ENCODE measurements around the gene NEDD4L.

Gene NEDD4L

DNA sequence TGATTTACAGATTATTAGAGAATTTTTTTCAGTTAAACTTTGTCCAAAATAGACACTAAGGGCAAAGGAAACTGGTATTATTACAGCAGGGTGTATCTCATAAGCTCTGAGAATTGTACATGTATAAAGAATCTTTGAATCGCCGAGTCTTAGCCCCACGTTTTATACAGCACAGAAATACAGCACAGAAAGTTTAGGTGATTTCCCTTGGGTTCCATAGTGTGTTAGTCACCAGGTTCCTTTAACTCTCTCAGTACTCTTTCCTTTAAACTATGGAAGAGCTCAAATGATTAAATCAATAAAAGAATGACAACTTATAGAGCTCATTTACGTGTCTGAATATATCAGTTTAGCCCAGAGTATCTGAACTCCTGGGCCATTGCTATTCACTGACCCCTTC, 256.8 kb downstream of the NEDD4L start:
- Histone ChIP-seq H3K9ac (ENCODE audit: insufficient read length, low read depth) (no peak overlapping the region), H3K4me1 (ENCODE audit: insufficient read depth, insufficient read length) (no peaks in the 10 kb centered on the region), H3K36me3 (ENCODE audit: insufficient read depth, insufficient read length, low read length) (no peaks in the 10 kb centered on the region), H3K4me3 (ENCODE audit: insufficient read length, low read depth) (no peak overlapping the region), H3K27me3 (ENCODE audit: insufficient read depth, insufficient read length) (no peaks in the 10 kb centered on the region), H3K9me3 (ENCODE audit: insufficient read depth, low read length) (peaks cover 10% of the 10 kb centered on the region)
- no peak for DNase-seq (ENCODE audit: low read depth, low spot score)
- no peak for TF ChIP-seq SUZ12 (IDR thresholded peaks at IDR 0.05; ENCODE audit: extremely low read depth, insufficient read depth, insufficient read length)
- TF ChIP-seq ZNF274 (IDR thresholded peaks at IDR 0.05; ENCODE audit: low read depth, low read length) = no peak
- no peak for TF ChIP-seq YY1 (IDR thresholded peaks at IDR 0.05; ENCODE audit: insufficient read depth, insufficient read length)

DNA sequence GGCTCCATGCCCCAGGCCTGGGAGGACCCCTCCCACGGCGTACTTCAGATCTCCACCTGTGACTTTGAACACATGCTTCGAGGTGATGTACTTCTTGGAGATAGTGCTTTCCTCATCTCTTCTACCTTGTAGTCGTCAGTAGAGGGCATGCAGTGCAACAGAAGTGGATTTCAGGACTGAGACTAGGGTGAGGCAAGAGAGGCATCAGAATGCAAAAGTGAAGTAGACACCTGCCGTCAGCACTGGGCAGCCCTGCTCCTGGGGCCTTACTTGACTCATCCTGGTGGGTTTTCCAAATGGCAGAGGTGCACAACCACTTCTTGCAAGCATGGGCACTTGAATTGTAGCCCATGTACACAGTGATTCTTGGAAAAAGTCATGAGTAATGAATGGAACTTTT, 258.8 kb downstream of the NEDD4L start:
- Histone ChIP-seq H3K4me1 (ENCODE audit: insufficient read depth, insufficient read length) (no peaks in the 10 kb centered on the region), H3K4me3 (ENCODE audit: insufficient read length, low read depth) (no peak overlapping the region), H3K36me3 (ENCODE audit: insufficient read depth, insufficient read length, low read length) (no peaks in the 10 kb centered on the region), H3K27me3 (ENCODE audit: insufficient read depth, insufficient read length) (no peaks in the 10 kb centered on the region), H3K9ac (ENCODE audit: insufficient read length, low read depth) (no peak overlapping the region), H3K9me3 (ENCODE audit: insufficient read depth, low read length) (peaks cover 15% of the 10 kb centered on the region)
- no peak for DNase-seq (ENCODE audit: low read depth, low spot score)
- TF ChIP-seq SUZ12 (IDR thresholded peaks at IDR 0.05; ENCODE audit: extremely low read depth, insufficient read depth, insufficient read length) = no peak
- no peak for TF ChIP-seq YY1 (IDR thresholded peaks at IDR 0.05; ENCODE audit: insufficient read depth, insufficient read length)
- TF ChIP-seq ZNF274 (IDR thresholded peaks at IDR 0.05; ENCODE audit: low read depth, low read length) = no peak

DNA sequence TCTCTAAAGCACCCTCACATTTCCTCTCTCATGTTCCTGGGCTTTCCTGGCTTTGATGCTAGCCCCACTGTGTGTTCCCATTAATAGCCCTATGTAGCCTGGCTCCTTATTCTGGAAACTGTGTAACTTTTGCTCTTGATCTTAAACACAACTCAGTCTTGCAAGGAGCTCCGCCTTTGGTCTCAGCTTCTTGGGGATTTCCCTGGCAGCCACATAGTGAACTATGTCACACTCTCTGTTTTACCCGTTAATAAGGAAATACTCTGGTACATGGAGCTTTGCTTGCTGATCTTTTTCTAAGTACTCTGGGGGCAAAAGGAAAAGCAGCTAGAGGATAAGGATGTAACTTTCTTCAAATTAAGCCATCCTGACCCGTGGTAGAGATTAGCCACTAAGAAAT, 259.3 kb downstream of the NEDD4L start:
- H3K27me3 ChIP-seq (ENCODE audit: insufficient read depth, insufficient read length) = no peaks in the 10 kb centered on the region

DNA sequence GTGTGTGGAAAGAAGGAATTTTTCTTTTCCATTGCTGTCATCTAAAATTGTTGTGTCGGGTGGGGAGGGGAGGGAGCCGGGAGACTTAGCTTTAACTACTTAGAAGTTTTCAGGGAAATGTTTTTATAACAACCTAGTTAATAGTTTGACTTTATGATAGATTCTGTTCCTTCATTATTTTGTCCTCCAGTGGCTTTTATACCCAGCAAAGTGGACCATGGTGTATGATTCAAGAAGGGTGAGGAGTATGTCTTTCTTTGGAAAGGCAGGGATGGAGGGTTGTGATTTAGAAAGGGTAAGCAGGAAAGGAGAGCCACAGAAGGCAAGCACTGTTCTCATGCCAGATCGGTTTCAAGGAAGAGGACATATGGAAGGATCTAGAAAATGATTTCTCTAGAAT, 261.8 kb downstream of the NEDD4L start:
- Histone ChIP-seq H3K4me1 (ENCODE audit: insufficient read depth, insufficient read length) (peaks cover 4% of the 10 kb centered on the region), H3K9me3 (ENCODE audit: insufficient read depth, low read length) (peaks cover 15% of the 10 kb centered on the region), H3K36me3 (ENCODE audit: insufficient read depth, insufficient read length, low read length) (no peaks in the 10 kb centered on the region)

More for the DNA sequence above, 259.3 kb downstream of the NEDD4L start:
- H3K9ac ChIP-seq (ENCODE audit: insufficient read length, low read depth) = no peak overlapping the region
- H3K36me3 ChIP-seq (ENCODE audit: insufficient read depth, insufficient read length, low read length) = no peaks in the 10 kb centered on the region
- no peak for DNase-seq (ENCODE audit: low read depth, low spot score)
- H3K4me1 ChIP-seq (ENCODE audit: insufficient read depth, insufficient read length) = no peaks in the 10 kb centered on the region
- H3K9me3 ChIP-seq (ENCODE audit: insufficient read depth, low read length) = peaks cover 15% of the 10 kb centered on the region
- H3K4me3 ChIP-seq (ENCODE audit: insufficient read length, low read depth) = no peak overlapping the region
- TF ChIP-seq SUZ12 (IDR thresholded peaks at IDR 0.05; ENCODE audit: extremely low read depth, insufficient read depth, insufficient read length) = no peak
- no peak for TF ChIP-seq ZNF274 (IDR thresholded peaks at IDR 0.05; ENCODE audit: low read depth, low read length)
- TF ChIP-seq YY1 (IDR thresholded peaks at IDR 0.05; ENCODE audit: insufficient read depth, insufficient read length) = no peak

DNA sequence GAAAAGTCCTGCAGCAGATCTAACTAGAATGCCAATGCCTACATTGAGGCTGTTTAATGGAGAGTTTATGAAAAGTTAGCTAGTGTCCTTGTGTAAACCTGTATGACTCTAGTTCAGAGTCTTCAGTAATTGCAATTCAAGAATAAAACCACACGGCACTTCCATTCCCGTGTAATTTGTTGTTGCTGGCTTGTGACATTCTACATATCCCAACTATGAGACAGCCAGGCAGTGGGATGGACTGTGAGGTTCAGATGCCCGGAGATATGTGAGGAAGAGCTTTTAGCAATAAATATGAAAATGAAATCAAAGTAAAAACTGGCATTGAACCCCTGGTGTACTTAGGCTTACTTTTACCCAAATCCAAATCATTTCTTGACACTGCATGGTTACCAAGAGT, 263.4 kb downstream of the NEDD4L start:
- peaks cover 4% of the 10 kb centered on the region for H3K4me1 ChIP-seq (ENCODE audit: insufficient read depth, insufficient read length)
- no peak overlapping the region for H3K9ac ChIP-seq (ENCODE audit: insufficient read length, low read depth)
- no peak for DNase-seq (ENCODE audit: low read depth, low spot score)
- no peak overlapping the region for H3K4me3 ChIP-seq (ENCODE audit: insufficient read length, low read depth)
- H3K27me3 ChIP-seq (ENCODE audit: insufficient read depth, insufficient read length) = no peaks in the 10 kb centered on the region
- H3K36me3 ChIP-seq (ENCODE audit: insufficient read depth, insufficient read length, low read length) = no peaks in the 10 kb centered on the region
- no peak for TF ChIP-seq ZNF274 (IDR thresholded peaks at IDR 0.05; ENCODE audit: low read depth, low read length)
- no peak for TF ChIP-seq YY1 (IDR thresholded peaks at IDR 0.05; ENCODE audit: insufficient read depth, insufficient read length)
- no peak for TF ChIP-seq SUZ12 (IDR thresholded peaks at IDR 0.05; ENCODE audit: extremely low read depth, insufficient read depth, insufficient read length)
- peaks cover 15% of the 10 kb centered on the region for H3K9me3 ChIP-seq (ENCODE audit: insufficient read depth, low read length)

More for the DNA sequence above, 261.8 kb downstream of the NEDD4L start:
- Histone ChIP-seq H3K9ac (ENCODE audit: insufficient read length, low read depth) (no peak overlapping the region), H3K4me3 (ENCODE audit: insufficient read length, low read depth) (no peak overlapping the region), H3K27me3 (ENCODE audit: insufficient read depth, insufficient read length) (no peaks in the 10 kb centered on the region)
- DNase-seq (ENCODE audit: low read depth, low spot score) = no peak
- TF ChIP-seq SUZ12 (IDR thresholded peaks at IDR 0.05; ENCODE audit: extremely low read depth, insufficient read depth, insufficient read length) (no peak), ZNF274 (IDR thresholded peaks at IDR 0.05; ENCODE audit: low read depth, low read length) (no peak), YY1 (IDR thresholded peaks at IDR 0.05; ENCODE audit: insufficient read depth, insufficient read length) (no peak)

DNA sequence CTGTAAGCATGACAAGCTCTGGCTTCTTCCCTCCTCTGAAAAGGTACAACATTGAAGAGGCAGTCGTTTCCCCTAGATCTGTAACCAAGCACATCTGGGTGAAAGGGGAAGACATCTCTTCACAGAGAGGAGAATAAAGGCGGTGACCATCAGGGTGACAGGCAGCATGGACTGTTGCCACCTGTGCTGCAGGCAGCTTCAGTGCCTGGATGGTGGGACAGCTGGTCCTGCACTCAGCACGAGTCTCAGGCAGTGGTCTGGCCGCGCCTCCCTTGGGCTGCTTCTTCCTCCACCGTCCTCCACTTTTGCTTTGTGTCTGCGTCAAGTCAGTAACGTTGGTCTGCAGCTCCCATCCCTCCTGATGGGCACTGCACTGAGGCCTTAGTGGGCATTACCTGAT, 264.4 kb downstream of the NEDD4L start:
- Histone ChIP-seq H3K27me3 (ENCODE audit: insufficient read depth, insufficient read length) (no peaks in the 10 kb centered on the region), H3K4me3 (ENCODE audit: insufficient read length, low read depth) (no peak overlapping the region), H3K4me1 (ENCODE audit: insufficient read depth, insufficient read length) (peaks cover 4% of the 10 kb centered on the region), H3K36me3 (ENCODE audit: insufficient read depth, insufficient read length, low read length) (no peaks in the 10 kb centered on the region), H3K9ac (ENCODE audit: insufficient read length, low read depth) (no peak overlapping the region), H3K9me3 (ENCODE audit: insufficient read depth, low read length) (peaks cover 15% of the 10 kb centered on the region)
- no peak for DNase-seq (ENCODE audit: low read depth, low spot score)
- no peak for TF ChIP-seq SUZ12 (IDR thresholded peaks at IDR 0.05; ENCODE audit: extremely low read depth, insufficient read depth, insufficient read length)
- TF ChIP-seq ZNF274 (IDR thresholded peaks at IDR 0.05; ENCODE audit: low read depth, low read length) = no peak
- no peak for TF ChIP-seq YY1 (IDR thresholded peaks at IDR 0.05; ENCODE audit: insufficient read depth, insufficient read length)

DNA sequence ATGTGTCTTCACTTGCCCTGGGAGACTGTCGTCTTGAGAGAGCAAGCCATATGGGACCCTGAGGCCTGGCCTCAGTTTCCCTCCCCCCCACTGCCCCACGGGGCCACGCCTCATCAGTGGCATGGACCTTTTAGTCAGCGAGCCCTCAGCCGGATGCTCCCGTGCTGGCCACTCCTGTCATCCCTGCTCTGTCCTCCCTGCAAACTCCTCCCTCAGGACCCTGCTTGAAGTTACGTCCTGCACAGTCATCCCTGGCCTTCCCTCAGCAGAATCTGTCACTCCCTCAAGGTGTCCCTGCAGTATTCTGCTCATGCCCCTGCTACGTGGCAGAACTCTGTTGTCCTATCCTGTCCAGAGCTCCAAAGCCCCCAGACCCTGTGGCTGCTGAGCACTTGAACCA, 265.1 kb downstream of the NEDD4L start:
- Histone ChIP-seq H3K4me3 (ENCODE audit: insufficient read length, low read depth) (no peak overlapping the region), H3K4me1 (ENCODE audit: insufficient read depth, insufficient read length) (peaks cover 4% of the 10 kb centered on the region), H3K27me3 (ENCODE audit: insufficient read depth, insufficient read length) (no peaks in the 10 kb centered on the region), H3K9me3 (ENCODE audit: insufficient read depth, low read length) (peaks cover 15% of the 10 kb centered on the region), H3K36me3 (ENCODE audit: insufficient read depth, insufficient read length, low read length) (no peaks in the 10 kb centered on the region), H3K9ac (ENCODE audit: insufficient read length, low read depth) (no peak overlapping the region)
- DNase-seq (ENCODE audit: low read depth, low spot score) = no peak
- no peak for TF ChIP-seq YY1 (IDR thresholded peaks at IDR 0.05; ENCODE audit: insufficient read depth, insufficient read length)
- TF ChIP-seq ZNF274 (IDR thresholded peaks at IDR 0.05; ENCODE audit: low read depth, low read length) = no peak
- TF ChIP-seq SUZ12 (IDR thresholded peaks at IDR 0.05; ENCODE audit: extremely low read depth, insufficient read depth, insufficient read length) = no peak

Measured in NT2/D1 (cell line).